Suprapubic skin (tissue), 4 donors: ENCODE results near the gene CWC27. TPM values are rescaled to one million over a fixed set of nuclear protein-coding genes. Genes with fewer than 3 reads are reported as not detected.

Experiments used
- DNase-seq, 2 donors: peaks; one replicate each; pipeline ENCODE4 v3.0.0-alpha.2; 2019; ENCODE audit warnings: low spot score in 2 of 2
- H3K27ac ChIP-seq: fragments of 200-600 bp; sonication (generic); one replicate; pipeline ENCODE4 v1.5.1; 2019
- H3K27me3 ChIP-seq: fragments of 200-600 bp; sonication (generic); one replicate; pipeline ENCODE4 v1.5.1; 2019
- H3K36me3 ChIP-seq: fragments of 200-600 bp; sonication (generic); one replicate; pipeline ENCODE4 v1.5.1; 2019
- H3K4me1 ChIP-seq: fragments of 200-600 bp; sonication (generic); one replicate; pipeline ENCODE4 v1.5.1; 2019
- H3K4me3 ChIP-seq: fragments of 200-600 bp; sonication (generic); one replicate; pipeline ENCODE4 v1.5.1; 2019; ENCODE audit warnings: mild to moderate bottlenecking
- H3K9me3 ChIP-seq: fragments of 200-600 bp; sonication (generic); one replicate; pipeline ENCODE4 v1.5.1; 2019
- CTCF ChIP-seq, 2 donors: fragments of 200-600 bp in 1 of 2; fragments of 450-650 bp in 1 of 2; sonication (generic) in 1 of 2; IDR thresholded peaks; one replicate each; pipeline ENCODE4 v1.5.1; 2016 to 2019; ENCODE audit warnings: antibody characterized with exemption in 2 of 2, mild to moderate bottlenecking in 1 of 2, moderate library complexity in 1 of 2
- EP300 ChIP-seq: sonication (generic); formaldehyde crosslinking; IDR thresholded peaks from one replicate; pipeline ENCODE4 v1.6.1; 2017; ENCODE audit warnings: antibody characterized with exemption
- POLR2A ChIP-seq, 2 donors: fragments of 450-650 bp; IDR thresholded peaks; one replicate each; pipeline ENCODE4 v1.6.1; 2017; ENCODE audit warnings: antibody characterized with exemption in 2 of 2, mild to moderate bottlenecking in 2 of 2, moderate library complexity in 2 of 2
- POLR2AphosphoS5 ChIP-seq, 3 donors: sonication (generic); formaldehyde crosslinking; IDR thresholded peaks; one replicate each; pipeline ENCODE4 v1.6.1; 2017; ENCODE audit warnings: antibody characterized with exemption in 3 of 3
- WGBS: methylation state at CpG from one replicate; pipeline ENCODE4 v1.1.5; 2018; 5-methylcytosine and 5-hydroxymethylcytosine counted together
- total RNA-seq, 4 donors: library from RNA; depleted of rRNA; stranded (reverse); fragments of >200 nt; gene quantifications; one replicate each; pipeline ENCODE4 v1.1.0, GENCODE V29; 2016

Gene CWC27
- total RNA-seq, 4 donors from 2014 or later = 6.4 to 17.8 (median 13.0) TPM

GRCh38 chr5:64971513-64971912 is 202.8 kb downstream of the CWC27 start:
- Histone ChIP-seq H3K4me1 (no peaks in the 10 kb centered on the region), H3K27me3 (no peaks in the 10 kb centered on the region), H3K9me3 (no peaks in the 10 kb centered on the region), H3K27ac (no peak overlapping the region), H3K36me3 (peaks cover 15% of the 10 kb centered on the region), H3K4me3 (no peak overlapping the region)
- TF ChIP-seq CTCF (IDR thresholded peaks at IDR 0.05) (no peak), POLR2A (IDR thresholded peaks at IDR 0.05) (no peak), POLR2AphosphoS5 (IDR thresholded peaks at IDR 0.05) (no peak), EP300 (no peak)
- DNase-seq = no peak
- 60% methylated on average over 2 of the region's 2 CpGs for WGBS

- TF ChIP-seq POLR2A (IDR thresholded peaks at IDR 0.05) (no peak), EP300 (no peak), CTCF (IDR thresholded peaks at IDR 0.05) (no peak), POLR2AphosphoS5 (IDR thresholded peaks at IDR 0.05) (no peak)
- no peak overlapping the region for H3K4me3 ChIP-seq
- no peaks in the 10 kb centered on the region for H3K27me3 ChIP-seq
- no peaks in the 10 kb centered on the region for H3K4me1 ChIP-seq
- H3K9me3 ChIP-seq = no peaks in the 10 kb centered on the region
- WGBS = 91% methylated on average over 3 of the region's 3 CpGs
- no peak overlapping the region for H3K27ac ChIP-seq
- no peak for DNase-seq
- peaks cover 15% of the 10 kb centered on the region for H3K36me3 ChIP-seq
Measured at GRCh38 chr5:64971990-64972389, 203.3 kb downstream of the CWC27 start.

GRCh38 chr5:64972591-64972990 is 203.9 kb downstream of the CWC27 start:
- Histone ChIP-seq H3K4me1 (no peaks in the 10 kb centered on the region), H3K27ac (no peak overlapping the region), H3K36me3 (peaks cover 15% of the 10 kb centered on the region), H3K4me3 (no peak overlapping the region), H3K27me3 (no peaks in the 10 kb centered on the region), H3K9me3 (no peaks in the 10 kb centered on the region)
- DNase-seq = no peak
- TF ChIP-seq POLR2A (IDR thresholded peaks at IDR 0.05) = no peak
- TF ChIP-seq EP300 = no peak
- no peak for TF ChIP-seq POLR2AphosphoS5 (IDR thresholded peaks at IDR 0.05)
- TF ChIP-seq CTCF (IDR thresholded peaks at IDR 0.05) = no peak

GRCh38 chr5:64973215-64973614 is 204.5 kb downstream of the CWC27 start:
- Histone ChIP-seq H3K4me1 (no peaks in the 10 kb centered on the region), H3K4me3 (no peak overlapping the region), H3K9me3 (no peaks in the 10 kb centered on the region), H3K27ac (no peak overlapping the region), H3K27me3 (no peaks in the 10 kb centered on the region), H3K36me3 (peaks cover 15% of the 10 kb centered on the region)
- no peak for DNase-seq
- 70% methylated on average over 2 of the region's 2 CpGs for WGBS
- TF ChIP-seq EP300 (no peak), CTCF (IDR thresholded peaks at IDR 0.05) (no peak), POLR2A (IDR thresholded peaks at IDR 0.05) (no peak), POLR2AphosphoS5 (IDR thresholded peaks at IDR 0.05) (no peak)

- Histone ChIP-seq H3K4me1 (no peaks in the 10 kb centered on the region), H3K9me3 (no peaks in the 10 kb centered on the region), H3K36me3 (peaks cover 10% of the 10 kb centered on the region), H3K27ac (no peak overlapping the region), H3K4me3 (no peak overlapping the region), H3K27me3 (no peaks in the 10 kb centered on the region)
- 66% methylated on average over 1 of the region's 1 CpG for WGBS
- peak in 1 of 2 donors; percentile 65 for DNase-seq
- TF ChIP-seq POLR2A (IDR thresholded peaks at IDR 0.05) = no peak
- no peak for TF ChIP-seq EP300
- no peak for TF ChIP-seq CTCF (IDR thresholded peaks at IDR 0.05)
- TF ChIP-seq POLR2AphosphoS5 (IDR thresholded peaks at IDR 0.05) = no peak
Measured at GRCh38 chr5:64977779-64978178, 209.0 kb downstream of the CWC27 start.
